OCI-LY3 (cell line): ENCODE results near the gene BLM.

Experiments used
- EZH2phosphoT487 ChIP-seq: fragments of 200-600 bp; shearing (Covaris generic); IDR thresholded peaks from 2 replicates; pipeline ENCODE4 v1.6.1; 2018; ENCODE audit warnings: antibody characterized with exemption, mixed run types, low read depth
- TF ChIP-seq, protein P1 (sequence below): fragments of 200-600, 300-600 bp; sonication (generic); IDR thresholded peaks from 2 replicates; pipeline ENCODE4 v1.5.1; 2014; ENCODE audit warnings: antibody characterized with exemption, low read length, low read depth

DNA sequence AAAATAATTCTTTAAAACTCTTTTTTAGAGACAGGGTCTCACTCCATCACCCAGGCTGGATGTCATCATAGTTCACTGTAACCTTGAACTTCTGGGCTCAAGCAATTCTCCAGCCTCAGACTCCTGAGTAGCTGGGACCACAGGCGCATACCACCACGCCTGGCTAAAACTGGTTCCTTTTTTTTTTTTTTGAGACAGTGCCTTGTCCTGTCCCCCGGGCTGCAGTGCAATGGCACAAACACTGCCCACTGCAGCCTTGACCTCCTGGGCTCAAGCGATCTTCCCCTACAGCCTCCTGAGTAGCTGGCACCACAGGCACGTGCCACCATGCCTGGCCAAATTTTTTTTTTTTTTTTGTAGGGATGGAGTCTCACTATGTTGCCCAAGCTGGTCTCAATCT lies 127.5 kb downstream of the BLM start:
- TF ChIP-seq, protein P1, sequence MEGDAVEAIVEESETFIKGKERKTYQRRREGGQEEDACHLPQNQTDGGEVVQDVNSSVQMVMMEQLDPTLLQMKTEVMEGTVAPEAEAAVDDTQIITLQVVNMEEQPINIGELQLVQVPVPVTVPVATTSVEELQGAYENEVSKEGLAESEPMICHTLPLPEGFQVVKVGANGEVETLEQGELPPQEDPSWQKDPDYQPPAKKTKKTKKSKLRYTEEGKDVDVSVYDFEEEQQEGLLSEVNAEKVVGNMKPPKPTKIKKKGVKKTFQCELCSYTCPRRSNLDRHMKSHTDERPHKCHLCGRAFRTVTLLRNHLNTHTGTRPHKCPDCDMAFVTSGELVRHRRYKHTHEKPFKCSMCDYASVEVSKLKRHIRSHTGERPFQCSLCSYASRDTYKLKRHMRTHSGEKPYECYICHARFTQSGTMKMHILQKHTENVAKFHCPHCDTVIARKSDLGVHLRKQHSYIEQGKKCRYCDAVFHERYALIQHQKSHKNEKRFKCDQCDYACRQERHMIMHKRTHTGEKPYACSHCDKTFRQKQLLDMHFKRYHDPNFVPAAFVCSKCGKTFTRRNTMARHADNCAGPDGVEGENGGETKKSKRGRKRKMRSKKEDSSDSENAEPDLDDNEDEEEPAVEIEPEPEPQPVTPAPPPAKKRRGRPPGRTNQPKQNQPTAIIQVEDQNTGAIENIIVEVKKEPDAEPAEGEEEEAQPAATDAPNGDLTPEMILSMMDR: no peak
- TF ChIP-seq EZH2phosphoT487: no peak
